ENCODE measurements around the gene GARRE1.
A peak's percentile ranks its signal among the peaks of the same experiment; 100 is the strongest.
"Not testable (repeated sequence)": the region's sequence is repeated elsewhere in the genome, so short reads cannot be mapped to it uniquely, and the experiment has no call there.

Gene GARRE1

GRCh38 chr19:34259367-34260095, 5.2 kb downstream of the GARRE1 start:
- no peak for DNase-seq (ENCODE audit: low read depth)

GRCh38 chr19:34260771-34261173, 6.4 kb downstream of the GARRE1 start:
- no peak for DNase-seq (ENCODE audit: low read depth)

GRCh38 chr19:34261334-34262109, 7.2 kb downstream of the GARRE1 start:
- DNase-seq (ENCODE audit: low read depth): no peak

- DNase-seq (ENCODE audit: low read depth): no peak
These were observed 9.4 kb downstream of the GARRE1 start for GRCh38 chr19:34263745-34264237.

- no peak for DNase-seq (ENCODE audit: low read depth)
These were observed 10.9 kb downstream of the GARRE1 start for GRCh38 chr19:34265221-34265650.

GRCh38 chr19:34269081-34269480, 14.7 kb downstream of the GARRE1 start:
- DNase-seq (ENCODE audit: low read depth): no peak

GRCh38 chr19:34269489-34269888, 15.1 kb downstream of the GARRE1 start:
- no peak for DNase-seq (ENCODE audit: low read depth)

GRCh38 chr19:34269968-34270621, 15.7 kb downstream of the GARRE1 start:
- DNase-seq (ENCODE audit: low read depth): no peak

- DNase-seq (ENCODE audit: low read depth): no peak
These were observed 18.8 kb downstream of the GARRE1 start for GRCh38 chr19:34273121-34273520.

GRCh38 chr19:34274284-34274826, 20.0 kb downstream of the GARRE1 start:
- no peak for DNase-seq (ENCODE audit: low read depth)

- DNase-seq (ENCODE audit: low read depth): peak; percentile 98
These were observed 20.7 kb downstream of the GARRE1 start for GRCh38 chr19:34274827-34275625.

- no peak for DNase-seq (ENCODE audit: low read depth)
These were observed 21.4 kb downstream of the GARRE1 start for GRCh38 chr19:34275705-34276104.

GRCh38 chr19:34276614-34277013, 22.3 kb downstream of the GARRE1 start:
- no peak for DNase-seq (ENCODE audit: low read depth)

- DNase-seq (ENCODE audit: low read depth): no peak
These were observed 22.9 kb downstream of the GARRE1 start for GRCh38 chr19:34277244-34277643.

- no peak for DNase-seq (ENCODE audit: low read depth)
These were observed 24.4 kb downstream of the GARRE1 start for GRCh38 chr19:34278783-34279182.

GRCh38 chr19:34281444-34281843, 27.1 kb downstream of the GARRE1 start:
- not testable (repeated sequence) for DNase-seq (ENCODE audit: low read depth)

- no peak for DNase-seq (ENCODE audit: low read depth)
These were observed 28.5 kb downstream of the GARRE1 start for GRCh38 chr19:34282611-34283519.

- DNase-seq (ENCODE audit: low read depth): no peak
These were observed 30.2 kb downstream of the GARRE1 start for GRCh38 chr19:34284505-34284904.

- no peak for DNase-seq (ENCODE audit: low read depth)
These were observed 33.3 kb downstream of the GARRE1 start for GRCh38 chr19:34287662-34288140.

- no peak for DNase-seq (ENCODE audit: low read depth)
These were observed 34.0 kb downstream of the GARRE1 start for GRCh38 chr19:34288381-34288780.

Data from GM04503 (cell line).